Measurements from ENCODE around the gene PAOX.
A peak's percentile ranks its signal among the peaks of the same experiment; 100 is the strongest.
"Not testable (repeated sequence)": the region's sequence is repeated elsewhere in the genome, so short reads cannot be mapped to it uniquely, and the experiment has no call there.

The PAOX gene

DNA sequence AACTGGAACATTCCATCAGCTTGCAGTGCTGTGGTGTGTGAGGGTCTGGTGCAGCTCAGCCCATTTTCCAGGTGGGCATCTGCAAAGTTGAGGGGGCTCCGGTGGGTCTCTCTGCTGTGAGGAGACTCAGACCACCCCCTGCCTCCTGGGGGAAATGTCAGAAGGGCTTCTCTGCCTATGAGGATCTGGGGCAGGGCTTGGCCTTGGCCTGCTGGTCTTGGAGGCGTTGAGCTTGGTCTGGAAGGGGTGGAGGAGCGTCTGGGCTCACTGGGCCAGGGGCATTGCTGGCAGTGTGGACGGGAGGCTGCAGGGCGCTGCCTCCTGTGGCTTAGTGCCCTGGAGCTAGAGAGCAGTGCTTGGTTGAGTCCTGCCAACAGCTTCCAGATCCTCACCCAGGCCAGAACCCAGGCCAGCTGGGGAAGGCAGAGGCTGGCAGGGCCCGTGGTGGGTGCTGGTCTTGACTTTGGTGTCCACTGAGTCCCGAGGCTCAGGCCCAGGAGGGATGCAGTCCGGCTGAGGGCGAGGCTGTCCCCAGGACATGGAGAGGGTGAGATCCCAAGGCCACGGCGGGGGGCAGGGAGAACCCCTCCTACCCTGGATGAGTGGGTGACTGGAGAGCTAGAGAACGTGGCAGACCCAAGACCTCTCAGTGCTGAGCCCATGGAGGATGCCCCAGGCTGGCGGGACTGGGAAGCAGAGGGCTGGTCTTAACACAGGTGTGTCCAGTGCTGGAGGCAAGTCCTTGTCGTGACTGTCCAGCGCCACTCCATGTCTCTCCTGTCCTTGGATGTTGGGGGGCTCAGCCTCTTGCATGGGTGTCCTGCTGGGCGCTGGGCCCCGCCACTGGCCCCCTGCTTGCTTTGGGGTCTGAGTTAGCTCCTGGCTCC is 42.5 kb downstream of the PAOX start:
- DNase-seq (ENCODE audit: low read depth), result no peak
- no peak overlapping the region for H3K4me3 ChIP-seq (ENCODE audit: low read depth, low read length)

DNA sequence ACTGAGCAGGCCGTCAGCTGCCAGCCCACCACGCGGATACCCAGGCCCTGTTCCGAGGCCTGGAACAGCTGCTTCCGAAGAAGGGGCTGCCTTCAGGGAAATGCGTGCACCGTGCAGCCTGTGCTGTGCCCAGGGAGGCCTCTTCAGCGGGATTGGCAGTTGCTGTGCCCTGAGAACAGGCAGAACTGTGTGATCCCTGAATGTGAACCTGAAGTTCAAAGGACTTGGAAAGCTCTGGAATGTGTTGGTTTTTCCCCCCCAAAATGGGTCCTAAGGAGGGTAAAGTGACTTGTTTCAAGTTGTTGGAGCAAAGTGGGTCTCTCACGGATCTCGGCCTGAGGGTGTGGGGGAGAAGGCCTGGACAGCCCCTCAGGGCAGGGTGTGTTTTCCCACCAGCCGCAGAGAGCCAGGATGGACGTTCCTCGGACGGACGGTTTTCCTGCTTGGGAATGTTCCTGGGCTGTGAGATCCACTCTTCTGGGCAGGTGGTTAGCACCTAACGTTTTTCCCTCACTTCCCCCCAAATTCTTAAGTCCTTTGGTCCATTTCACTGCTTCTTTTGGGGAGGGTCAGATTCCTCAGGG is 43.3 kb downstream of the PAOX start:
- no peak for DNase-seq (ENCODE audit: low read depth)
- no peak overlapping the region for H3K4me3 ChIP-seq (ENCODE audit: low read depth, low read length)
- TF ChIP-seq, protein P1, sequence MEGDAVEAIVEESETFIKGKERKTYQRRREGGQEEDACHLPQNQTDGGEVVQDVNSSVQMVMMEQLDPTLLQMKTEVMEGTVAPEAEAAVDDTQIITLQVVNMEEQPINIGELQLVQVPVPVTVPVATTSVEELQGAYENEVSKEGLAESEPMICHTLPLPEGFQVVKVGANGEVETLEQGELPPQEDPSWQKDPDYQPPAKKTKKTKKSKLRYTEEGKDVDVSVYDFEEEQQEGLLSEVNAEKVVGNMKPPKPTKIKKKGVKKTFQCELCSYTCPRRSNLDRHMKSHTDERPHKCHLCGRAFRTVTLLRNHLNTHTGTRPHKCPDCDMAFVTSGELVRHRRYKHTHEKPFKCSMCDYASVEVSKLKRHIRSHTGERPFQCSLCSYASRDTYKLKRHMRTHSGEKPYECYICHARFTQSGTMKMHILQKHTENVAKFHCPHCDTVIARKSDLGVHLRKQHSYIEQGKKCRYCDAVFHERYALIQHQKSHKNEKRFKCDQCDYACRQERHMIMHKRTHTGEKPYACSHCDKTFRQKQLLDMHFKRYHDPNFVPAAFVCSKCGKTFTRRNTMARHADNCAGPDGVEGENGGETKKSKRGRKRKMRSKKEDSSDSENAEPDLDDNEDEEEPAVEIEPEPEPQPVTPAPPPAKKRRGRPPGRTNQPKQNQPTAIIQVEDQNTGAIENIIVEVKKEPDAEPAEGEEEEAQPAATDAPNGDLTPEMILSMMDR (IDR thresholded peaks at IDR 0.05; ENCODE audit: low read depth, low read length, missing control alignments), result no peak

More for the DNA sequence above, 42.5 kb downstream of the PAOX start:
- TF ChIP-seq, protein P1 (IDR thresholded peaks at IDR 0.05; ENCODE audit: low read depth, low read length, missing control alignments), result no peak

DNA sequence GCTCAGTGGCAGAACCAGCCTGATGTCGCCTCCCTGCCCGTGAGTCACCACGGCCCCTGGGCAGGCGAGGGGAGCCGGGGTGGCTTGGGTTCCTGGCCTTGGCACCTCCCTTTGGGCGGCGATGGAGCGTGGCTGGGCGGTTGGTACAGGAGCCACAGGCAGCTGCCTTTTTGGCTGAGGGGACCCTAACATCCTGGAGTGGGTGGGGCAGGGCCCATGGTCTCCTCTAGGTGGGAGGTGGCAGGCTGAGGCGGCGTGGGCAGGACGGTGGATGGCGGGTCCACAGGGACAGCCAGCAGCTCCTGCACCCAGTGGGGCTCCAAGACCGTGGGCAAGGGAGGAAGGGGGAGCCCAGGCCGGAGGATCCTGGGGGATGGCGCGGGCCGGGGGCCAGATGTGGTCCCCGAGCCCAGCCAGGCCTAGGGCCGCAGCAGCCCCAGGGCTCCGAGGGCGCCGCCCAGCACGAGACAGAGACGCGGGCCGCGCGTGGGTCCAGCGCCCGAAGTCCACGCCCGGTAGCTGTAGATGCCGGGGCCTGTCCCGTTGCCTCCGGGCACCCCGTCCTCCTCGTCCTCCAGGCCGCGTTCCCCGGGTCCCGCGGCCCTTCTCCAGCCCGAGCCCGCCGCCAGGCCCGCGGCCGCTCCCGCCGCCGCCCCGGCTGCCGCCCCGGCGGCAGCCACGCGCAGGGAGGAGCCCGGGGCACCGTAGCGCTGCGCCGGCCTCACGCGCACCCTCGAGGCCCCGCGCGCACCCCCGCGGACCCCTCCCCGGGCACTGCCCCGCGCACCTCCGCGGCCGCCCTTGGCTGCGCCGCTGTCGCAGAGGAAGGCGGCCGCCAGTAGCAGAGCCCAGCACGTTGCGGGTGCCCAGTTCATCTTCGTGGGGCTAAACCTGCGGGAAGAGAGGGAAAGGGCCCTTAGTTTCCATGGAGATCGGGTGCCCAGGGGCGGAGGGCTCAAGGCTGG is 44.0 kb downstream of the PAOX start:
- no peak overlapping the region for H3K4me3 ChIP-seq (ENCODE audit: low read depth, low read length)
- no peak for DNase-seq (ENCODE audit: low read depth)
- TF ChIP-seq, protein P1 (IDR thresholded peaks at IDR 0.05; ENCODE audit: low read depth, low read length, missing control alignments), result no peak

DNA sequence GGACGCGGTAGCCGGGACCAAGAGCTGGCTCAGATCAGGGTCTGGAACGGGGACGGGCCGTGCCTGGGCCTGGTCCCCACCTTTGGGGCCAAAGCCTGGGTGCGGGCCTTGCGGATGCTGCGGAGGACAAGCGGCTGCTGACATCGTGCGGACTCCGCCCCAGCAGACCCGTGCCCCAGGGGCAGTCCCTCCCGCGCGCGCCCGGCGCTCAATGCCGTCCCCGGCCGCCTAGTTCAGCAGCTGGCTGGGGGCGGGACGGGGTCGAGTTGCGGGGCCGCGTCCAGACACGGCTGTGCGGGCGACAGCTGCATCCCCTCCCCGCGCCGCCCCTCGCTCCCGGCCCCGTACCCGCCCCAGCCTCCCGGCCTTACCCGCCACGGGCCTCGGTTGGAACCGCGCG is 45.0 kb downstream of the PAOX start:
- not testable (repeated sequence) for H3K4me3 ChIP-seq (ENCODE audit: low read depth, low read length); DNase-seq (ENCODE audit: low read depth)

DNA sequence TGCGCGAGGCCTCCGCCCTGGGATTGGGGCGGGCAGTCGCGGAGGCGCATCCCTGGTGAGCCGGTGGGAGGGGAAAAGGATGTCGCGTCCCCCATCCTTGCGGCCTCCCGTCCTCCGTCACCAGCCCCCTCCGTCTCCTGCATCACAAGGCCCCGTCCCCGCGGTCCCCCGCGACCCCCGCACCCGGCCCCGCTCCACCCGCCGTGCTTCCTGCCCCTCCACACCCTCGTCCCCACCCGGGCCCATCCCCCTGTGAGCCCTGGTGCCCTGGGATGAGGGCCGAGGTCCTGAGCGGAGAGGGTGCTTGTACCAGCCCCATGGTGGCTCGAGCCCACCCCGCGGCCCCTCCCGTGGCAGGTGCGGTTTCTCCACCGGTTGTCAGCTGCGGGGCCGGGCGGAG is 45.5 kb downstream of the PAOX start, which contains the start of gene SPRN:
Gene SPRN, minus strand, starts transcription at position 25 of the 400 bp plus-strand sequence. CDS start 944 bp downstream, outside the sequence.
- DNase-seq (ENCODE audit: low read depth); H3K4me3 ChIP-seq (ENCODE audit: low read depth, low read length): not testable (repeated sequence)

DNA sequence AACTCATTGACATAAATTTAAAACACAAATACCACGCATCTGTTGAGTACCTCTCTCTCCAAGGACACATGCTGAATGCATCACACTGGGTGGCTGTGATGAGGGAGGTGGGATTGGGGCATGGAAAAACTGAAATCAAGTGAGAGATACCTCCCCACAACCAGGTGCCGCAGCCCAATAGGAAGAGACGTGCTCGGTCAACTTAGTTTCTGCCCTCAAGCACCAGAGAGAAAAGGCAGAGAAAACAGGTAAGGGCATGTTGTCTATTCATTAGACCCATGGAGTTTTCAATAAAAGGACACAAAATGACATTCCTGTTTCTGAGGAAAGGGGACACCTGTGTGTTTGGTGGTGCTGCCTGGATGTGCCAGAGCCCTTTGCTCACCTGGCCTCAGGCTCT is 50.5 kb downstream of the PAOX start:
- not testable (repeated sequence) for H3K4me3 ChIP-seq (ENCODE audit: low read depth, low read length); DNase-seq (ENCODE audit: low read depth)

DNA sequence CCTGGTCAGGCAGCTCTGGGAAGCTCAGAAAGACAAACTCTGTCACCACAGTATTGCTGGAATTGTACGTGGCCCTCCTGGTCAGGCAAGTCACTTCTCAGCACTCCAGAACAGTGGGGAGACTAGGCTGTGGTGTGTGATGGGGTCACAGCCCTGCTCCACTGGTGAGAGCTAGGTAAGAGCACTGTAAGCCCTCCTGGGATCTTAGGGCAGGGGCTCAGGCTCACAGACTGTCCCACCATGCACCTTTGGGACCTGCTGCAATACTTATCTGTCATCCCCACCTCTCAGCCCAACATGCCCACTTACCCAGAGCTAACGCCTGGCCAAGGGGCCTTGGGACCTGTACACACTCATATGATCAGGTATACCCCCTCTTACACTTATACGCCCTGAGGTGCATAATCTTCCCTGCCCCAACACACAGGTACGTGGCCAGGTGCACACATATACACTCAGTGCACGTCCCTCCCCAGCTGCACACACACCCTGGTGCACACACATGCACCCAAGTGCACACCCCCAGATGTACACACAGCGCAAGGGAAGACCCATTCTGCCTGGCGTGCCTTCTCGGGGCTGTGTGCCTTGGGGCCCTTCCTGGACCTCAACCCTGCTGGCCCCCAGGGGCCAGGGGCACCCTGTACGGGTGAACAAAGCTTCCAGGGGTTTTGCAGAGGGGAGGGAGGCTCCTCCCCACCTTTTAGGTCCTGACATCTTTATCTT is 53.0 kb downstream of the PAOX start:
- not testable (repeated sequence) for H3K4me3 ChIP-seq (ENCODE audit: low read depth, low read length); DNase-seq (ENCODE audit: low read depth)

DNA sequence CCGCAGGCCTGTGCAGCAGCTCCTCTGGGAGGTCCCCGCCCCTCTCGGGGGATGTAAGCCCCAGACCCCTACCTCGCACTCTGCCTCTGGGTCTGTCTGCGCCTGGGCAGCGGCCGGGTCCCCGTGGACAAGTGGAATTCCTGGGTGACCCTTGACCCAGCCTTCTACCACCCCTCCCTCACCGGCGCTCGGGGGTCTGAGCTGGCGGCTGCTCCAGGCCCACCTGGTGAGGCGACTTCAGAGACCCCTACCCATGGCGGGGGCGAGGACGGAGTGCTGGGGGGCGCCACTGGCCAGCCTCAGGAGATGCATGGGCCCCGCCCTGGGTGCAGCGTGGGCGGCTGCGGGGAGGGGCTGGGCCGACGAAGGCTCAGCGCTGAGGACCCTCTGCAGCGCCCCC is 53.7 kb downstream of the PAOX start:
- not testable (repeated sequence) for H3K4me3 ChIP-seq (ENCODE audit: low read depth, low read length); DNase-seq (ENCODE audit: low read depth)

DNA sequence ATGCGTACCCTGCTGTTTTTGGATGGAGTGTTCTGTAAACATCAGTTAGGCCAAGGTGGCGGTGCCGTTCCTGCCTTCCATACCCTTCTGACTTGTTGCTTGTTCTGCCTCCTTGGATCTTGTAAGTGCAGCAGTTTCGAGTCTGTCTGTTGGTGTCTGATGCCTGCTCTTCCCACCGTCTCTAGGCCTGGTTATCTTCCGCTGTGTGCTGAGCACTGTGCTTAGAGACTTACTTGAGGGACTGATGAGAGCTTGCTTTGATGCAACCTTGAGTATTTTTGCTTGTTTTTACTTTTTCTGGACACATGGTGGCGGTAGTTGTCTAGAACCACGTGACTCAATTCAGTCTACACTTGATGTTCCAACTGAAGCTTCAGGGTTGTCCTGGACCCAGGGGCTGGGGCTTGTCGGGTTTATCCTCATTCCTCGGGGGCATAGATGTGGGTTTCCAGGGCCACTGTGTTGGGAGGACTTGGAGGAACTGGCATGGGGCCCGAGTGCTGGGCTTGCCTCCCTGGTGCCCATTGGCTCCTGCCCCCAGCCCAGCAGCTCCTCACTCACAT is 59.7 kb downstream of the PAOX start:
- TF ChIP-seq, protein P1 (IDR thresholded peaks at IDR 0.05; ENCODE audit: low read depth, low read length, missing control alignments), result peak; percentile 62
- H3K4me3 ChIP-seq (ENCODE audit: low read depth, low read length), result no peak overlapping the region
- DNase-seq (ENCODE audit: low read depth), result no peak

Measured in GM12864 (cell line).